Activated gamma-delta T cell treated with Interleukin-2 at 50 U/mL for 16 hours (primary cell): ENCODE results near the gene DMTF1.
A peak's percentile ranks its signal among the peaks of the same experiment; 100 is the strongest.

Source experiments
- DNase-seq: peaks from one replicate; pipeline ENCODE4 v3.0.0-alpha.2; 2020

The DMTF1 gene

DNA sequence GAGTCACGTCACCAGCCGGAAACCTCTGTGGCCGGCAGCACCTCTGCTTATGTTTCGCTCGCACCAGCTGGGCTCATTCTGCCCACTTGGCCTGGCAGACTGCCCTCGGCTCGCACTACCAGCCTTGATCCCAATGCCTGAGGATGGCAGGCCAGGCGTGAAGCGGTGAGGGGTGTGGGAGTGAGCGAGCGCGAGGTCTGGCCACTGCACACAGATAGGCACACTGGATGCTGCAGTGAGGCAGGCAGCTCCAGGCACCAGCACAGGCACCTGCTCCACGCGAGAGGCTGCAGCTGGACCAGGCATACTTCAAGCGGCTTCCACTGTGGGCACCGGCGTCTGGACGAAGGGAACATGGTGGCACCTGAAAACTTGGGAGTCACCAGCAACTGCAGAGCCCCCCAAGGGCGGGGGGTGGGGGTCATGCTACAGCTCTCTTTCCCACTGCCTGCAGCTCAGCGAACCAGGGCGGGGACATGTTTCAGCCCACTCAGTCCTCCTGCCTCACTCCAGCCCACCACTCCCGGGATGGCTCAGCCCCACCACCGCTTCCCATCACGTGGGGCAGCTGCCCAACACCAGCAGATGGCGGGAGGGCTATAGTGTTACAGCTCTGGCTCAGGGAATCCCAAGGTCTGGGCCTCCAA, 5.4 kb upstream of the DMTF1 start:
- no peak for DNase-seq

DNA sequence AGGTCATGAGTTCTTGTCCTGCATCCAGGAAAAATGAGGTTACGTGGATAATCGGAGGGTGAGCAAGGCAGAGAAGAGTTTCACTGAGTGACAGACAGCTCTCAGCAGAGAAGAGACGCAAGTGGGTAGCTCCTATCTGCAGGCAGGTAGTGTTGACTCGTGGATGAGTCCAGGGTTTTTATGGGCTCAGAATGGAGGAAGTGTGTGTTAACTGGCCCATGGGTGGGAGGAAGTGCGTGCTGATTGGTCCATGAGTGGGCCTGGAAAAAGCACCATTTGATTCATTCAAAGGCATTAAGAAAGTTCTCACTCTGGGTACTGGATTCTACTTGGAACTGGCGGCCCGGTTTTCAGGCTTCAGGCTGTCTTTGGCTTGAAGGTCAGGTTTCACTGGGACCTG, 4.8 kb upstream of the DMTF1 start:
- DNase-seq = no peak

DNA sequence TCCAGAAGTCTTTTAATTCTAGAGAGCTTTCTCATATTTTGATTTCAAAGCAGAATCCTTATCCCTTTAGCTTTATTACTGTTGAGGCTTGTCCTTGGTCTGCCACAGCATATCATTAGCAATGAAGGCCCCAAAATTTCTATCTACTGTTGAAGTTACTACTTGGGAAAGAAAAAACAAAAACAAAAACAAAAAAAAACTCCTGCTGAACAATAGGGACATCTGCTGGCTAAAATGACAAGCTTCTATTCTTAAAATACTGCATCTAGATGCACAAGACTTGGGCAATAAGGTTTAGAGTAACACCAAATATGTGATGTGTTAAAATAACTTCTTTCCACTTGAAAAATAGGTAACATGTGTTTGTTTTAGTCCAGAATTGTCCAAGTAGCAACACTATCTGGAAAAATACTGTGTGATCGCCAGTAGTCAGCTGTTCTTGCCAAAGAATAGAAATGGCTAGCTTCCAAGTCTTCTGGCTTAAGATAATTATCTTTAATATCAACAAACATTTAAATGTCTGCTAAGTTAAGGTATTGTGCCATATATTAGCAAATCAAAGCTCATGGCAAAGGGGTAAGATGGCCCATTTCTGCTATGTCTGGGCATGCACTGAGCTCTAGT, 3.8 kb upstream of the DMTF1 start:
- DNase-seq = no peak

DNA sequence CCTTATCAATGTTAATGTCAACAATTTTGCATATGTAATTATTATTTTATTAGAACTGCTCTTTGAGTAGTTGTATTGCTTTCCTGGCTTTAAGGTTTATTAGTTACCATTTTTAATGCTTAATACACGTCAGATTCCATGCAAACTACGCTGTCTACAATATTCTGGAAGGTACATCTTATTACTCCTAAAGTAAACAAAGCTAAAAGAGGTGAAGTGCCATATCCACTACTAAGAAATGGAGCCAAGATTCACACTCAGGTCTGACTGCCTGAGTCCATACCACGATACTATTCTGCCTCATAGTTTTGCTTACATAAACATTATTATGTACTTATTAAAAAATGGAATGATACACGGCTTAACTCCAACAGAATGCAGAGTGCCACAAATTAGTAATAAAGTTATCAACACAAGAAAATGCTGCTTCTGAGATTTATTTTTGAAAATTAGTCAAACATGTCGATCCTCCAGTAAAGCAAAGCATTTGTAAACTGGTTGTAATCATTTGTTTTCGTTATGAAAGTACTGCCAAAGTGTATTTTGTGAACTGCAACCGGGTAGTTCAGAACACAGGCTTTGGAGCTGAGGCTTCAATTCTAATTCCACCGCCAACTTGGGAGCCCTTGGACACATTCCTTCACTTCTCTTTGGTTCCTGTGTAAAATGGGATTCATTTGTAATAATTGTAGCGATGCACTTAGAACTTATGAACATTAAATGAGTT, 1.1 kb upstream of the DMTF1 start:
- DNase-seq = no peak

DNA sequence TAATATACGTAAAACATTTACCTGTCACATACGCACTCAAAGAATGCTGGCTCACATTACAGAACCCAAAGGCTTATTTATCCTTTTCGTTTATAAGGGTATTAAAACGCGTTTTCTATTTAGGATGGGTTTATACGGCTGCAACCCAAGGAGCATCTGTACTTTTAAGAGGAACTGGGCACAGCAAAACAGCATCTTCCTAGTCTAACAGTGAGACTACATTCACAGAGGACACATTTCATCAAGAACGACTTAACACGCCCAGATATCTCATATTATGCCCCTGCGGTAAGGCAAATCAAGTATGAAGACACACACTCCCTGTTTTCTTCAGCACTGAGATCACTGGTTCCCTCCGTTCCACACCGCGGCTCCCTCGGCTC, 533 bp upstream of the DMTF1 start:
- DNase-seq = no peak

DNA sequence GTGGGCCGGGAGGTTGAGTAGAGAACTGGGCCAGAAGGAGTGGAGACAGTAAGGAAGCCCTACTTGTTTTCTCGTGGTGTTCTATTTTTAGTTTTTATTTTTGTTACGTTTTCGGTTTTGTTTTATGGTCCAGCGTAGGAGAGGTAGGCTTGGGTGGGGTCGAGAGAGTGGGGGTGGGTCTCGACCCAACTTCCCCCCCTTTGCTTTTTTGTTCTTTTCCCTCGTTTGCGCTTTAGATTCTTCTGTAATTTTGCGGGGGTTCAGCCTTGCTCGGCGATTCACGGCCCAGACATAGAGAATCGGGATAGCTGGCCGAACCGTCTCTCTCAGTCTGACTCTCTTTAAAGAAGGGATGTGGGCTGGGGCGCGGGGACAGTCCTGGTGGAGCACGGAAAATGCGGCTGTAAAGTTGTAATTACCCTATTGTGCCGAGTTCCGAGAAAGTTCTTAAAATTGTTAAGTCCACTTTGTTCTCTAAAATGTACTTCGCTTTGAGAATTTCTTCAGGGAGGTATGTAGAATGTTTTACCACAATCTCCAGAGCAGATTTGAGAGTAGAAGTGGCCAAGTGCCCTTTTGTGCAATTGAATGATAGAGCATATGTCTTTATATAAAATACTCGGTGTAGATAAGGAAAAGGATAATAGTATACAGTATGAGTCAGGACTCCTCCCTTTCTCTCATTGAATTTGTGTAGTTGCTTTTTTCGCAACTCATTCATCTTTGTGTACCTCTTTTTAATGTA, 816 bp downstream of the DMTF1 start:
- peak; percentile 29 for DNase-seq

DNA sequence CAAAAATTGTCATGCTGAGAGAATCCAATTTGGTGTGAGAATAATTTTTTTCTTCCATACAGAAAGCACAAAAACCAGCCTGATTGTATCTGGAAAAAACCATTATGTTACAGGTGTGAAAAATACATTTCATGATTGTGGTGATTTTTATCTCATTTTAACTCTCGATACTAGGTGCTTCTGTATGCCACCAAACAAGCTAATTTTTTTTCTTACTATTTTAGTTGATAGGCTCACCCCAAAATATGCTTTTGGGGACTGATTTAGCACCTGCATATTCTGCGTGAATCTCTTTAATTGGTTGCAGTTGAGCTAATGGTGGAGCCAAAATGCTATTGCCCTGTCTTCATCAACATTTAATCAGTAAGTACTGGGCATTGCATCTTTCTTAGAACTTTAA, 1.9 kb downstream of the DMTF1 start:
- no peak for DNase-seq

DNA sequence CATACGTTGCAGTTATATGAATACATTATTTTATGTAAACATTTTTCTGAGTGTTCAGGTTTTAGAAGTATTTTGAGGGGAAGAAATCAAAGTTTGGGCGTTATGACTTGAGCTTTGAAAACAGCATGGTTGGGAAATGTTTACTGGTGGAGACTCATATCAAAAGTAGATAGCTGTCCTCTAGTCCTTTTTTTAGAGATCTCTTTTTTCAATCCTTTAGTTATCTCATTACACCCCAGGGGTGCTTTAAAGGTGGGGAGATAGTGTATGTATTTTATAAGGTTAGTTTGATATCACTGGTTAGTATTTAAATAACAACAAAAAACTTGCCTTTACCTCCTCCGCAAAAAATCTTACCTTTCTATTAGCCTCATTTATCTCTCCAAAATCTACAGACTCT, 2.3 kb downstream of the DMTF1 start:
- DNase-seq = no peak

DNA sequence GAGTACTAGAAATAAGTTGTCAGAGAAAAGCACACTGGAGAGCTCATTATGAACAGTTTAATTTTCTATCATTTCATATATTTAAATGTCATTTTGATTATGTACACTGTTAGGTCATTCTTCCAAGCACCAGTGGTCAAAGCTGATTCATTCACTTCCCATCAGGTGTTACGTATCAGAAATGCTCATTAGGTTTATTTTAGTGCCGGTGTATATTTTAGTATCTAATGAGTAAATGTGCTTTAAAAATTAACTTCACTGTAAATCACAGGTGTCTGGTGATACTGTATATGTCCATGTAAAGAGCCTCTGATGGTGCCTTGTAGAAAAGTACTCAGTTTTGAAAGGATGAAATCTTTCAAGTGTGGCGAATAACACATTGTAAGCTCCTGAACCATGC, 3.5 kb downstream of the DMTF1 start:
- DNase-seq = no peak

DNA sequence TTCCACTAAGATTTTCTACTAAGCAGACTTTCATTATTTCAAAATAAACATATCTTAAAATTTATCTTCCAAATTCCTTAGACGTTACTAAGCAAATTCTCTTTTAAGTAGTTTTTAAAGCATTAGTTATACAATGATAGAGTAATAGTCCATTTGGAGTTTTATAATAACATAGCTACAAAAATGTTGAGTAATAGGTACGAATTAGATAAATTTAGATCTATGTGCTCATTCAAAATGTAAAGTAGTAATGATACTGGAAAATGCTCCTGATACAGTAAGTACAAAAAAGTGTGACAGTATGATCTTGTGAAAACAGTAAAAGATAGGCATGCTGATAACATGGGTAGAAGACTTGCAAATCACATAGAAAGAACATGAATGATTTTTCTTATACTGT, 4.5 kb downstream of the DMTF1 start:
- no peak for DNase-seq

DNA sequence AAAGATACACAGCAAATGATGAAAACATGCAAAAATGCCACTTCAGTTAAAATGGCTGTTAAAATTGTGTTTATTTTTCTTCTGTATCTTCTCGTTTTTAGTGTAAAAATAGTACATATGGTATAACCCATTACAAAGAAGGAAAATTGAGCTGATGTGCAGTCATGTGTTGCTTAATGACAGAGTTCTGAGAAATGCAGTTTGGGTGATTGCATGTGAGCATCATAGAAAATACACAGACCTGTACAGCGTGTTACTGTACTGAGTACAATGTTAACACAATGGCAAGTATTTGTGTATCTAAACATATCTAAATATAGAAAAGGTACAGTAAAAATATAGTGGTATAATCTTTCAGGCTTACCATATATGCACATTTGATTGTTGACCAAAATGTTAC, 7.3 kb downstream of the DMTF1 start:
- DNase-seq = no peak

DNA sequence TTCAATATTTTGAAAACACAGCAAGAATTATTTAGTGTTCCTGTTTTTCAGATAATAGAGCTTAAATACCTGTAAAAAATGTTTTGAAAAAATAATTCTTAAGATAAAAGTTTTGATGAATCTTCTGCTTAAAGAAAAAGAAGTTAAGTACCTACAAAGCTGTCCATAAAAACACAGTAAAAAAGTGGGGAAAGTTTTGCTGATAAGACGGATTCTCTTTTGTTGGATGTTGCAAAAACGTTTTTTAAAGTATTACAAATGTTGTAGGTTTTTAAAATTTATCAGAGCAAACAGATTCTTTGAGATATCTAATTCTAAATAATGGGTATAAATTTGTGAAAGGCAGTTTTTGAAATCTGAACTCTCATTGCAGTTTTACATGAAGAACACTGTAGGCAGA, 12.2 kb downstream of the DMTF1 start:
- DNase-seq = no peak

DNA sequence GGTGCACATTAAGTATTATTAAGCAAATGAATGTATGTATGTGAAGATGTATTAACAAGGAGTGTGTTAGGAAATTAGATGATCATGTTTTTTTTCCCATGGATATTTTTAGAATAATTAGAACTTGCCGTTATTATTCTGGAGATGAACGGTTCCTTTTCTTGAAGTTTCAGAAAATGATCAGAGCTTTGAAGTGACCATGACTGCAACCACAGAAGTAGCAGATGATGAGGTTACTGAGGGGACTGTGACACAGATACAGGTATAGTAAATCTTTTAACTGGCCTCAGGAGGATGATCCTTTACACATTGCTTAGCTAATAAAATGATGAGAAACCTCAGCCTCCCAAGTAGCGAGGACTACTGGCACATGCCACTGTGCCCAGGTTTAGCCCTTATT, 18.6 kb downstream of the DMTF1 start:
- no peak for DNase-seq

DNA sequence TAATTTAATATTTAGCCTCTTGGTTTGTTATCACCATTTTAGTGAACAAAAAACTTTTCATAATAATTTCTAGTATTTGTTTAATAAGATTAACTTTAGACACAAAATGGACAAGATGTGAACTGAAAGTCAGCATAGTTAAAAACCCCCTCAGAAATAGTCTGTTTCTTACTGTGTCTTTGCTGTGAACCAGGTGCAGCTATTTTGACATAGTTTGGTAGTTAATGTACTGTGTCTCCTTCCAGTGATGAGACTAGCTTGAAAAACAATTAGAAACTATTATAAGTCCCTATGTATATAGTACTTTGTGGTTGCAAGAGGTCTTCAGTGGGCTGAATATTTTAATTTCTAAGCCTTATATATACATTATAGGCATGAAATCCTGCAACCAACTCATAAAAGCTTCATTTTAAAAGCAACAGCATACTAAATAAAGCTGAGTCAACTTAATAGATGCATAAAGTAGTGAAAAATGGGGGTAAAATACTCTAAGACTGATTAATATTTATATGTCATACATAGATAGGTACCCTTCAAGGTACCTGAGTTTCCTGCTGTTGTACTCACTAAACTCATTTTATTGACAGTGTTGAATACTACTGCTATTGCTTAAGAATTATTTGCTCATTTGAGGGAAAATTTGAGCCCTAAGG, 19.2 kb downstream of the DMTF1 start:
- no peak for DNase-seq

DNA sequence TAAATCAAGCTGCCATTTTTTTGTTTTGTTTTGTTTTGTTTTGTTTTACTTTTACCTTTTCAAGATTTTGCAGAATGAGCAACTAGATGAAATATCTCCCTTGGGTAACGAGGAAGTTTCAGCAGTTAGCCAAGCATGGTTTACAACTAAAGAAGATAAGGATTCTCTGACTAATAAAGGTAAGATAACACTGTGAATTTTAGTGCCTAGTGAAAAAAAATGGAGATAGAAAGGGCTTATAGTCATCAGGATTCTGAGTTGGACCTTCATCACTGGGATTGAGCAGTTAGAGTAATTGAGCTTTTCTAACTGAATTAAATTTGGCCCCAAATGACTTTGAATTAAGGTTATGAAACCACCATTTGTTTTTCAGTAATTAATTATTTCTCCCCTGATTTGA, 21.2 kb downstream of the DMTF1 start:
- DNase-seq = no peak

DNA sequence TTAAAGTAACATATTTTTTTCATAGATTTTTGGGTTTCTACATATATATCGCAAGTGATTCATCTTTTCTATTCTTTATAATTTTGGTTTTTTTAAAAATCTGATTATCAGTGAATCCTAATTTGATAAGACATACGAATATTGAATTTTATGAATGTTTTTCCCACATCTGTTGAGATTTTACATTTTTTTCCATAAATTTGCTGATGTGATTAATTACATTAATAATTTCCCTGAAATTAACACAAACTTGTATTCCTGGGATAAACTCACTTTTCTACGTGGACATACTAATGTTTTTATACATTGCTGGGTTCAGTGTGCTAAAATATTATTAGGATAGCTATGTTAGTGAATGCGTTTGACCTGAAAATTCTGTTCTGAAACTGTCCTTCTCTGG, 26.1 kb downstream of the DMTF1 start:
- no peak for DNase-seq

DNA sequence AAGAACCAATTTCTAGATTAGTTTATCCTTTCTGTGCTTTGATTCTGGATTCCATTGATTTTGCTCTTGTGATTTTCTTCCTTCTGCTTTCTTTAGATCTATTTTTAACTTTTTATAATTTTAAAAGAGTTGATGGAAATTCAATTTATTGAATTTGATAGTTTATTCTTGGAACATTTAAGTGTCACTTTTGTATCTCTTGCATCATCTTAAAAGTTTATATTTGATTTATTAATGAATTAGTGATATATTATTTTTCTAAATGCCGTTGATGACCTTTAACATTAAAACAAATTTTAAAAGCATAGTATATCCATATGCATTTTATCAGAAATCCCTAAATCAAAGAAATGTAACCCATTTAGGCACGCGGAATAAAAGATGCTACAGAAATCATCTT, 26.9 kb downstream of the DMTF1 start:
- DNase-seq = no peak

DNA sequence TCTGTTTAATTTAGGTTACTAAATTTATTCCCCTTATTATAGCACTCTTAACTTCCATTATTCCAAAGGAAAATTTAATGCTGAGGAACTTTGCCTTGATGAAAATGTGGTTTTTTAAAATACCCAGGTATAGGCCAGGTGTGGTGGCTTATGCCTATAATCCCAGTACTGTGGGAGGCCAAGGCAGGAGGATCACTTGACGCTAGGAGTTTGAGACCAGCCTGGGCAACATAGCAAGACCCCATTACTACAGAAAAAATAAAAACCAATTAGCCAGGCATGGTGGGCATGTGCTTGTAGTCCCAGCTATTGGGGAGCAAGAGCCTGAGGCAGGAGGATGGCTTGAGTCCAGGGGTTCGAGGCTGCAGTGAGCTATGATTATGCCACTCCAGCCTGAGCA, 34.9 kb downstream of the DMTF1 start:
- DNase-seq = no peak

DNA sequence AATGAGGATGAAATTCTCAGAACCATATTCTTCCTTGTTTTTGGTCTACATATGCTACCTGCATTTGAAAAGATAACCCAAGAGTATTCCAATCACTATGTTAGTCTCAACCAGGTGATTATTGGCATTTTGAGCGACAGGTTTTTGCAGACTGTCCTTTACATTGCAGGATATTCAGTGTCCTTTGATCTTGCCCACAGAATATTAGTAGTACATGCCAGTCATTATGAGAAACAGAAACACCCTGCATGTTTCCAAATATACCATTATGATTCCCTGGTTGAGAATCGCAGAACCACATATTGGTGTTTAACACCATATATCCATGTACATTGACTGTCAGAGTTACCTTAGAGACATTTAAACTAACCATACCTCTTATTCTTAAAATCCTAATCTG, 36.7 kb downstream of the DMTF1 start:
- DNase-seq = no peak

DNA sequence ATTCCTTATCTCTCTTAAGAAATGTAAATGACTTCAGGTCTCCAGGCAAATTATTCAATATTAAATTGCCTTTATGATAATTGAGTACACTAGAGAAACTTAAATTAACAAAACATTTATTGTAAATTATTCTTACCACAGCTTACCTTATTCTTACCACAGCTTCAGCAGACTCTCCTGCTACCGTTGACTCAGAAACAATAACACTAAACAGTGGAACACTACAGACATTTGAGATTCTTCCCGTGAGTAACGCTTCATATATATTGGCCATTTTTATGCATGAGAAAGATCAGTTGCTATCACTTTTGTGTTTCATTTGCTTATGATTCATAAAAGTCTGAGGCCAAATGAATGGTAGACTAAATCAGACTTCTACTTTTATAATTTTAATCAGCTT, 38.5 kb downstream of the DMTF1 start:
- no peak for DNase-seq

DNA sequence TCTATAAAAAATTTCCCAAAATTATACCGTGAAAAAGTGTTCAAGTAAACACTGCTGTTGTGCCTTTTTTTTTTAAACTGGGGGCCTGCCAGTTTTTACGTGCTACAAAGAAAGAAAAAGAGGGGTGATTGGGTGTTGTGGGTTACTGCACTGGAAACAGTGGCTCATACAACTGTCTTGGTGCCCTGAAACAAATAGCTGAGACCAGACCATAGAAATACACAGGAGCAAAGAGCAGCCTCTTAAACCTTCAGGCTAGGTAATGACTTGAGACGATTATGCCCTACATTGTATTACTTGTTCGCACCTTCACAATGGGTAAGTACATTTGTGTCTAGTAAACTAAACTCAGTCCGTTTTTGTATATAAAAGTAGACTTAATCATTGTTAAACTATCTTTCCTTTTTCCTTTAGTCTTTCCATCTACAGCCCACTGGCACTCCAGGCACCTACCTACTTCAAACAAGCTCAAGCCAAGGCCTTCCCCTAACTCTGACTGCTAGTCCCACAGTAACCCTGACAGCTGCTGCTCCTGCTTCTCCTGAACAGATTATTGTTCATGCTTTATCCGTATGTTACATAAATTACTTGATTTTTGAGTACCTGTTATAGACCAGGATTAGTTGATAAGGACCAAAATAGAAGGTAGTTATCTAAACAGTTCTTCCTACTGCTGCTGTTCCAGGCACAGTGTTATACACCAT, 40.7 kb downstream of the DMTF1 start:
- DNase-seq = no peak

DNA sequence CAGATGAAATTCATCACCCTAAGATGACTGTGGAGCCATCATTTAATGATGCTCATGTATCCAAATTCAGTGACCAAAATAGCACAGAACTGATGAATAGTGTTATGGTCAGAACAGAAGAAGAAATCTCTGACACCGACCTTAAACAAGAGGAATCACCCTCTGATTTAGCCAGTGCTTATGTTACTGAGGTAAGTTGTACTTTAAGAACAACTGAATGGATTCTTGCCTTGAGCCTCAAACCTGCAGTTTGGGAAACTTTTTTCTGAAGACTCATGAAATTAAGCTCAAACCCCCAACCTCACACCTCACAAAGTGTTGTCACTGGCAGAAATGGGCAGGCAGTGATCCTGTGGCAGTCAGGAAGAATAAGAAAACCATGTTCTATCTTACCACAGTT, 41.7 kb downstream of the DMTF1 start:
- DNase-seq = no peak

DNA sequence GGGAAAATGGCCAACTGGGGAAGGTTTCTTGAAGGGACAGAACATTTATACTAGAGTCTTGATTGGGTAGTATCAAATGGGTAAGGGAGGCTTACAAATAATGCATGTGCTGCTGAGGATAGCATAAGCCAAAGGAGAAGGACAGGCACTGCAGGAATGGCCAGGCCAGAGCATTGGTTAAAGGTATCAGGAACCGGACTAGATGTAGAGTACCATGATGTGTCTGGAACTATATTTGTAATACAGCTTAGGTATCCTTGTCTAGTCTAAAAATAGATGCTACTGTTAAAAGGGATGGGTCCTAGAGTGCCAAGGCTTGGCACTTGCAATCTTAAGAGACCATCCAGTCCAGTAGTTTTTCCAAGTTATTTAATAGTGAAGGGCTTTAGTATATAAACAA, 47.0 kb downstream of the DMTF1 start:
- no peak for DNase-seq
